Lung (tissue), 12 donors: ENCODE results near the gene TAB2. TPM values are rescaled to one million over a fixed set of nuclear protein-coding genes. Genes with fewer than 3 reads are reported as not detected.

ENCODE experiments used
- ATAC-seq: fragments of 200-7000 bp; cut with Tn5 transposase; one replicate; pipeline ENCODE4 v1.9.1; 2020; ENCODE audit warnings: moderate number of reproducible peaks; ENCODE audit not compliant: insufficient read depth, low FRiP score
- DNase-seq, 3 donors: peaks; one replicate each; pipeline ENCODE4 v3.0.0-alpha.2; 2013 to 2017
- H3K27ac ChIP-seq, 2 donors: one replicate each; pipeline ENCODE4 v1.5.1; 2013; ENCODE audit warnings: mild to moderate bottlenecking in 2 of 2, moderate library complexity in 2 of 2, control low read depth in 1 of 2, inconsistent platforms in 1 of 2, low read depth in 1 of 2, low read length in 1 of 2
- H3K27me3 ChIP-seq, 3 donors: one replicate each; pipeline ENCODE4 v1.5.1; 2013; ENCODE audit warnings: low read length in 2 of 3; ENCODE audit not compliant: control insufficient read depth in 3 of 3, insufficient read depth in 3 of 3
- H3K36me3 ChIP-seq, 4 donors: one replicate each; pipeline ENCODE4 v1.5.1; 2013; ENCODE audit warnings: low read length in 4 of 4, mild to moderate bottlenecking in 1 of 4, moderate library complexity in 1 of 4; ENCODE audit not compliant: control insufficient read depth in 4 of 4, insufficient read depth in 4 of 4
- H3K4me1 ChIP-seq, 5 donors: one replicate each; pipeline ENCODE4 v1.5.1; 2013; ENCODE audit warnings: low read length in 5 of 5, mild to moderate bottlenecking in 2 of 5, moderate library complexity in 1 of 5; ENCODE audit not compliant: control insufficient read depth in 5 of 5, insufficient read depth in 5 of 5
- H3K4me3 ChIP-seq: one replicate; pipeline ENCODE4 v1.5.1; 2013; ENCODE audit warnings: mild to moderate bottlenecking, control low read depth, moderate library complexity
- H3K9ac ChIP-seq, 2 donors: one replicate each; pipeline ENCODE4 v1.5.1; 2013; ENCODE audit warnings: low read length in 2 of 2, control low read depth in 1 of 2; ENCODE audit not compliant: insufficient read depth in 1 of 2
- H3K9me3 ChIP-seq, 4 donors: one replicate each; pipeline ENCODE4 v1.5.1; 2013; ENCODE audit warnings: low read length in 3 of 4, mild to moderate bottlenecking in 1 of 4, moderate library complexity in 1 of 4; ENCODE audit not compliant: control insufficient read depth in 4 of 4, insufficient read depth in 3 of 4
- CTCF ChIP-seq: IDR thresholded peaks from 2 replicates; pipeline ENCODE4 v1.5.1; 2012; ENCODE audit warnings: mild to moderate bottlenecking; ENCODE audit errors: control extremely low read depth, extremely low read depth
- WGBS, 2 donors: extraction: QIAGEN DNeasy Blood & Tissue Kit; methylation state at CpG; one replicate each; pipeline ENCODE4 v1.1.7; 2013; 5-methylcytosine and 5-hydroxymethylcytosine counted together
- polyA plus RNA-seq, 2 donors: library from polyadenylated mRNA; stranded (reverse); fragments of 200-250 nt; gene quantifications; one replicate each; pipeline ENCODE4 v1.2.1, GENCODE V29; 2013
- total RNA-seq, 2 donors: library from RNA; depleted of rRNA in 1 of 2; stranded (reverse); fragments of >200 nt in 1 of 2; gene quantifications; one replicate each; pipeline ENCODE4 v1.2.1, GENCODE V29; 2014 to 2021
- donor health status: control.
- donor health status: control.
- donor health status: Bipolar disorder and iron deficiency.
- donor health status: healthy.
- donor health status: DM: yes; HTN: yes; CAD: no.

TAB2 gene
- total and polyA plus RNA-seq, 4 donors, result 15.8 to 75.9 (median 33.2) TPM

- H3K9ac ChIP-seq, result no peak overlapping the region
Measured at GRCh38 chr6:149449831-149450678, 132.5 kb downstream of the TAB2 start.

GRCh38 chr6:149450679-149451375 lies 133.3 kb downstream of the TAB2 start:
- H3K4me1 ChIP-seq, result peaks cover 7 to 38% (median 16%) of the 10 kb centered on the region in 5 donors
- peak overlapping the region; percentile 29 for H3K4me3 ChIP-seq
- H3K9me3 ChIP-seq, result no peaks in the 10 kb centered on the region
- ATAC-seq, result peak; percentile 38
- DNase-seq, result peak; percentile 42 to 61 (median 55)
- H3K27ac ChIP-seq, result no peak overlapping the region
- 7 to 10% methylated on average over 63 to 89 of the region's 89 CpGs for WGBS, 2 donors
- no peaks in the 10 kb centered on the region for H3K36me3 ChIP-seq
- no peak for TF ChIP-seq CTCF
- no peak overlapping the region for H3K9ac ChIP-seq
- H3K27me3 ChIP-seq, result peaks cover 0 to 8% (median 0%) of the 10 kb centered on the region in 3 donors

More at GRCh38 chr6:149449831-149450678, 132.5 kb downstream of the TAB2 start:
- no peaks in the 10 kb centered on the region for H3K36me3 ChIP-seq
- H3K9me3 ChIP-seq, result no peaks in the 10 kb centered on the region
- ATAC-seq (no peak), DNase-seq (no peak)
- H3K4me3 ChIP-seq, result peak overlapping the region; percentile 29
- H3K27ac ChIP-seq, result no peak overlapping the region
- H3K27me3 ChIP-seq, result peaks cover 0 to 8% (median 0%) of the 10 kb centered on the region in 3 donors
- 86 to 91% methylated on average over 14 of the region's 14 CpGs for WGBS, 2 donors
- H3K4me1 ChIP-seq, result peaks cover 7 to 32% (median 16%) of the 10 kb centered on the region in 5 donors
- no peak for TF ChIP-seq CTCF

GRCh38 chr6:149451376-149452036 lies 134.0 kb downstream of the TAB2 start:
- DNase-seq, result peak; percentile 38 to 59 (median 46)

More at GRCh38 chr6:149451376-149452036, 134.0 kb downstream of the TAB2 start:
- ATAC-seq, result no peak
- peaks cover 0 to 8% (median 0%) of the 10 kb centered on the region in 3 donors for H3K27me3 ChIP-seq
- no peak overlapping the region for H3K27ac ChIP-seq
- peaks cover 7 to 38% (median 16%) of the 10 kb centered on the region in 5 donors for H3K4me1 ChIP-seq
- H3K9ac ChIP-seq, result no peak overlapping the region
- no peak overlapping the region for H3K4me3 ChIP-seq
- WGBS, 2 donors, result 38 to 39% methylated on average over 46 to 47 of the region's 47 CpGs
- no peaks in the 10 kb centered on the region for H3K9me3 ChIP-seq
- no peaks in the 10 kb centered on the region for H3K36me3 ChIP-seq
- TF ChIP-seq CTCF, result no peak
